SK-N-SH (cell line): Measurements from ENCODE around the gene WDTC1.

Experiments
- POLR2AphosphoS5 ChIP-seq: IDR thresholded peaks from 2 replicates; pipeline ENCODE4 v1.6.1; 2012; ENCODE audit warnings: low read depth, low read length
- RAD21 ChIP-seq: IDR thresholded peaks from 2 replicates; pipeline ENCODE4 v1.6.1; 2012; ENCODE audit warnings: mild to moderate bottlenecking, low read length
- SIN3A ChIP-seq: IDR thresholded peaks from 2 replicates; pipeline ENCODE4 v1.6.1; 2012; ENCODE audit warnings: low read depth, mild to moderate bottlenecking, low read length, moderate library complexity, borderline replicate concordance
- SMC3 ChIP-seq: IDR thresholded peaks from 2 replicates; pipeline ENCODE4 v1.6.1; 2012; ENCODE audit warnings: low read depth, low read length, improper control_type of control experiment
- TF ChIP-seq, protein P1 (sequence below): fragments of 200-600 bp; sonication (generic); IDR thresholded peaks from 2 replicates; pipeline ENCODE4 v1.6.1; 2017; ENCODE audit warnings: antibody characterized with exemption, mild to moderate bottlenecking, moderate library complexity
- TF ChIP-seq, protein P2 (sequence below): IDR thresholded peaks from 2 replicates; pipeline ENCODE4 v1.4.0; 2012; ENCODE audit warnings: low read depth
- TF ChIP-seq, protein P3 (sequence below): IDR thresholded peaks from 2 replicates; pipeline ENCODE4 v1.6.1; 2012; ENCODE audit warnings: mild to moderate bottlenecking, low read depth, low read length, moderate library complexity
- TF ChIP-seq, protein P4 (sequence below): fragments of 150-350 bp; IDR thresholded peaks from 2 replicates; pipeline ENCODE4 v1.6.1; 2017; ENCODE audit warnings: antibody characterized with exemption, low read length, low read depth, borderline replicate concordance

DNA sequence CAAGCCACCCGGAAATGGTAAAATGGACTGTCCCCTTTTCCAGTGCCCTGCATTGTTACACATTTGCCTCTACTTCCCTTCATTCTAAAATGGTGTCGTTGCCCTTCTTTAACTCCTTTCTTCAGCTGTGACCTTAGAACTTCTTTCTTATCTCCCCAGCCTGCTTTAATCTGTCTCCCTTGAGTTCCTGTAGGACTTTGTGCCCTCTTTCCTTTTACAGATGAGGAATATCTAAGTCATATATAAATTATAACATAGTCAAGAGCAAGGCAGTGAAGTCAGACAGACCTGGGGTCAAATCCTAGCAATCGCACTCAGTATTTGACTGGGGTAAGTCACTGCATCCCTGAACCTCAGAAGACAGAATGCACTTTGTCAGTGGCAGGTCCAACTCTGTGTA is 56.1 kb downstream of the WDTC1 start:
- TF ChIP-seq, protein P1, sequence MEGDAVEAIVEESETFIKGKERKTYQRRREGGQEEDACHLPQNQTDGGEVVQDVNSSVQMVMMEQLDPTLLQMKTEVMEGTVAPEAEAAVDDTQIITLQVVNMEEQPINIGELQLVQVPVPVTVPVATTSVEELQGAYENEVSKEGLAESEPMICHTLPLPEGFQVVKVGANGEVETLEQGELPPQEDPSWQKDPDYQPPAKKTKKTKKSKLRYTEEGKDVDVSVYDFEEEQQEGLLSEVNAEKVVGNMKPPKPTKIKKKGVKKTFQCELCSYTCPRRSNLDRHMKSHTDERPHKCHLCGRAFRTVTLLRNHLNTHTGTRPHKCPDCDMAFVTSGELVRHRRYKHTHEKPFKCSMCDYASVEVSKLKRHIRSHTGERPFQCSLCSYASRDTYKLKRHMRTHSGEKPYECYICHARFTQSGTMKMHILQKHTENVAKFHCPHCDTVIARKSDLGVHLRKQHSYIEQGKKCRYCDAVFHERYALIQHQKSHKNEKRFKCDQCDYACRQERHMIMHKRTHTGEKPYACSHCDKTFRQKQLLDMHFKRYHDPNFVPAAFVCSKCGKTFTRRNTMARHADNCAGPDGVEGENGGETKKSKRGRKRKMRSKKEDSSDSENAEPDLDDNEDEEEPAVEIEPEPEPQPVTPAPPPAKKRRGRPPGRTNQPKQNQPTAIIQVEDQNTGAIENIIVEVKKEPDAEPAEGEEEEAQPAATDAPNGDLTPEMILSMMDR, result no peak
- TF ChIP-seq RAD21 (no peak), POLR2AphosphoS5 (no peak), SIN3A (no peak), SMC3 (no peak)
- TF ChIP-seq, protein P2, sequence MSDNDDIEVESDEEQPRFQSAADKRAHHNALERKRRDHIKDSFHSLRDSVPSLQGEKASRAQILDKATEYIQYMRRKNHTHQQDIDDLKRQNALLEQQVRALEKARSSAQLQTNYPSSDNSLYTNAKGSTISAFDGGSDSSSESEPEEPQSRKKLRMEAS, result no peak
- TF ChIP-seq, protein P3, sequence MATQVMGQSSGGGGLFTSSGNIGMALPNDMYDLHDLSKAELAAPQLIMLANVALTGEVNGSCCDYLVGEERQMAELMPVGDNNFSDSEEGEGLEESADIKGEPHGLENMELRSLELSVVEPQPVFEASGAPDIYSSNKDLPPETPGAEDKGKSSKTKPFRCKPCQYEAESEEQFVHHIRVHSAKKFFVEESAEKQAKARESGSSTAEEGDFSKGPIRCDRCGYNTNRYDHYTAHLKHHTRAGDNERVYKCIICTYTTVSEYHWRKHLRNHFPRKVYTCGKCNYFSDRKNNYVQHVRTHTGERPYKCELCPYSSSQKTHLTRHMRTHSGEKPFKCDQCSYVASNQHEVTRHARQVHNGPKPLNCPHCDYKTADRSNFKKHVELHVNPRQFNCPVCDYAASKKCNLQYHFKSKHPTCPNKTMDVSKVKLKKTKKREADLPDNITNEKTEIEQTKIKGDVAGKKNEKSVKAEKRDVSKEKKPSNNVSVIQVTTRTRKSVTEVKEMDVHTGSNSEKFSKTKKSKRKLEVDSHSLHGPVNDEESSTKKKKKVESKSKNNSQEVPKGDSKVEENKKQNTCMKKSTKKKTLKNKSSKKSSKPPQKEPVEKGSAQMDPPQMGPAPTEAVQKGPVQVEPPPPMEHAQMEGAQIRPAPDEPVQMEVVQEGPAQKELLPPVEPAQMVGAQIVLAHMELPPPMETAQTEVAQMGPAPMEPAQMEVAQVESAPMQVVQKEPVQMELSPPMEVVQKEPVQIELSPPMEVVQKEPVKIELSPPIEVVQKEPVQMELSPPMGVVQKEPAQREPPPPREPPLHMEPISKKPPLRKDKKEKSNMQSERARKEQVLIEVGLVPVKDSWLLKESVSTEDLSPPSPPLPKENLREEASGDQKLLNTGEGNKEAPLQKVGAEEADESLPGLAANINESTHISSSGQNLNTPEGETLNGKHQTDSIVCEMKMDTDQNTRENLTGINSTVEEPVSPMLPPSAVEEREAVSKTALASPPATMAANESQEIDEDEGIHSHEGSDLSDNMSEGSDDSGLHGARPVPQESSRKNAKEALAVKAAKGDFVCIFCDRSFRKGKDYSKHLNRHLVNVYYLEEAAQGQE, result no peak
- TF ChIP-seq, protein P4, sequence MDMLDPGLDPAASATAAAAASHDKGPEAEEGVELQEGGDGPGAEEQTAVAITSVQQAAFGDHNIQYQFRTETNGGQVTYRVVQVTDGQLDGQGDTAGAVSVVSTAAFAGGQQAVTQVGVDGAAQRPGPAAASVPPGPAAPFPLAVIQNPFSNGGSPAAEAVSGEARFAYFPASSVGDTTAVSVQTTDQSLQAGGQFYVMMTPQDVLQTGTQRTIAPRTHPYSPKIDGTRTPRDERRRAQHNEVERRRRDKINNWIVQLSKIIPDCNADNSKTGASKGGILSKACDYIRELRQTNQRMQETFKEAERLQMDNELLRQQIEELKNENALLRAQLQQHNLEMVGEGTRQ, result no peak
